DOHH2 (cell line): Measurements from ENCODE around the gene HNRNPAB.

ENCODE experiments used
- CTCF ChIP-seq: fragments of 200-600 bp; sonication (generic); IDR thresholded peaks from one replicate; pipeline ENCODE4 v1.5.1; 2014; ENCODE audit warnings: antibody characterized with exemption, mild to moderate bottlenecking, low read depth, low read length; ENCODE audit not compliant: poor library complexity, severe bottlenecking
- EZH2phosphoT487 ChIP-seq: fragments of 200-600 bp; sonication (generic); IDR thresholded peaks from 2 replicates; pipeline ENCODE4 v1.6.1; 2017; ENCODE audit warnings: borderline replicate concordance, mild to moderate bottlenecking, antibody characterized with exemption, low read length, moderate library complexity, mixed read lengths

- no peak for TF ChIP-seq CTCF
- no peak for TF ChIP-seq EZH2phosphoT487
These were observed 14.9 kb upstream of the HNRNPAB start for GRCh38 chr5:178189433-178189832.
